Suppressor macrophage treated with lipopolysaccharide for 4 hours (primary cell): ENCODE data around the gene C13orf46.
A peak's percentile ranks its signal among the peaks of the same experiment; 100 is the strongest.
"Not testable (repeated sequence)": the region's sequence is repeated elsewhere in the genome, so short reads cannot be mapped to it uniquely, and the experiment has no call there.

Source experiments
- DNase-seq: peaks from one replicate; pipeline ENCODE4 v3.0.0-alpha.2; 2020

C13orf46 gene

GRCh38 chr13:113973218-113974164, at the start of gene C13orf46:
C13orf46 (minus strand) TSS chr13:113974076; CDS start chr13:113973997, 79 bp downstream.
- DNase-seq: no peak

GRCh38 chr13:114022876-114023275, 49.0 kb upstream of the C13orf46 start:
- no peak for DNase-seq

GRCh38 chr13:114022309-114022669, 48.4 kb upstream of the C13orf46 start:
- DNase-seq: no peak

- DNase-seq: no peak
Measured at GRCh38 chr13:114021464-114022308, 47.8 kb upstream of the C13orf46 start.

- no peak for DNase-seq
Measured at GRCh38 chr13:114020750-114021463, 47.0 kb upstream of the C13orf46 start.

- DNase-seq: not testable (repeated sequence)
Measured at GRCh38 chr13:114020134-114020533, 46.3 kb upstream of the C13orf46 start.

GRCh38 chr13:114019367-114019766, 45.5 kb upstream of the C13orf46 start:
- DNase-seq: peak; percentile 20

GRCh38 chr13:114018461-114019055, 44.7 kb upstream of the C13orf46 start:
- DNase-seq: no peak

- DNase-seq: no peak
Measured at GRCh38 chr13:114017966-114018365, 44.1 kb upstream of the C13orf46 start.

GRCh38 chr13:114017028-114017630, 43.3 kb upstream of the C13orf46 start:
- DNase-seq: no peak

GRCh38 chr13:114016321-114017027, 42.6 kb upstream of the C13orf46 start:
- no peak for DNase-seq

GRCh38 chr13:114015969-114016295, 42.1 kb upstream of the C13orf46 start:
- no peak for DNase-seq

GRCh38 chr13:114015111-114015968, 41.5 kb upstream of the C13orf46 start:
- DNase-seq: no peak

GRCh38 chr13:114013952-114014629, 40.2 kb upstream of the C13orf46 start:
- no peak for DNase-seq

- no peak for DNase-seq
Measured at GRCh38 chr13:114013336-114013735, 39.5 kb upstream of the C13orf46 start.

- DNase-seq: no peak
Measured at GRCh38 chr13:114012921-114013320, 39.0 kb upstream of the C13orf46 start.

GRCh38 chr13:114012141-114012540, 38.3 kb upstream of the C13orf46 start:
- DNase-seq: no peak

GRCh38 chr13:114011226-114011625, 37.4 kb upstream of the C13orf46 start:
- no peak for DNase-seq

- DNase-seq: no peak
Measured at GRCh38 chr13:114010401-114011101, 36.7 kb upstream of the C13orf46 start.
